H1 (cell line): ENCODE data around the gene SPATS2L. TPM values are rescaled to one million over a fixed set of nuclear protein-coding genes. Genes with fewer than 3 reads are reported as not detected.

ENCODE experiments used
- CTCF ChIA-PET: fragments of 300-600 bp; sonication (Branson Sonifier 250); formaldehyde crosslinking; loops from one replicate; lab custom pipeline; 2021; ENCODE audit not compliant: partially characterized antibody; lab: Charles Lee
- POLR2A ChIA-PET: fragments of 300-600 bp; sonication (Branson Sonifier 250); formaldehyde crosslinking; loops from one replicate; lab custom pipeline; 2021; ENCODE audit warnings: inconsistent platforms; ENCODE audit not compliant: partially characterized antibody; lab: Charles Lee
- DNase-seq, 2 experiments: peaks; one replicate each; pipeline versions ENCODE4 v3.0.0 to v3.0.0-alpha.2; 2010 to 2022; ENCODE audit warnings: low spot score in 2 of 2, low read depth in 1 of 2, mixed read lengths in 1 of 2
- FAIRE-seq: peaks from 2 replicates; lab custom pipeline; 2011; peaks lifted over from hg19 to GRCh38; lab: Jason Lieb, UNC
- H2AFZ ChIP-seq: 2 replicates; pipeline ENCODE4 v1.8.1; 2012; ENCODE audit warnings: low read length, inconsistent platforms
- H2AK5ac ChIP-seq: 2 replicates; pipeline ENCODE4 v1.6.1; 2013; ENCODE audit warnings: low read depth, low read length
- H2BK120ac ChIP-seq: replicated peaks from 2 replicates; pipeline ENCODE3; 2013; ENCODE audit warnings: low read depth, low read length, inconsistent platforms
- H2BK12ac ChIP-seq: 2 replicates; pipeline ENCODE4 v1.6.1; 2013; ENCODE audit warnings: low read depth, low read length
- H2BK15ac ChIP-seq: 2 replicates; pipeline ENCODE4 v1.6.1; 2013; ENCODE audit warnings: low read length
- H2BK20ac ChIP-seq: 2 replicates; pipeline ENCODE4 v1.6.1; 2013; ENCODE audit warnings: low read length
- H2BK5ac ChIP-seq: 2 replicates; pipeline ENCODE4 v1.6.1; 2013; ENCODE audit warnings: low read depth, low read length
- H3K14ac ChIP-seq: 2 replicates; pipeline ENCODE4 v1.6.1; 2013; ENCODE audit warnings: inconsistent platforms; ENCODE audit not compliant: insufficient read length
- H3K18ac ChIP-seq: 2 replicates; pipeline ENCODE4 v1.6.1; 2013; ENCODE audit warnings: low read length; ENCODE audit errors: extremely low read depth
- H3K23ac ChIP-seq: 2 replicates; pipeline ENCODE4 v1.6.1; 2013; ENCODE audit warnings: inconsistent platforms; ENCODE audit not compliant: insufficient read length
- H3K23me2 ChIP-seq: 2 replicates; pipeline ENCODE4 v1.6.1; 2013; ENCODE audit warnings: low read depth, low read length
- H3K27ac ChIP-seq: 2 replicates; pipeline ENCODE4 v1.6.1; 2011; ENCODE audit warnings: low read depth, low read length, inconsistent platforms
- H3K27me3 ChIP-seq, 4 experiments: replicated peaks in 1 of 4; 1 replicate in 1 of 4; 2 replicates in 3 of 4; pipeline versions ENCODE4 v1.6.1 to v1.8.1; 2011 to 2013; ENCODE audit warnings: low read length in 3 of 4, mild to moderate bottlenecking in 3 of 4, inconsistent platforms in 2 of 4, mixed read lengths in 2 of 4, moderate library complexity in 1 of 4; ENCODE audit not compliant: control insufficient read depth in 3 of 4, insufficient read depth in 3 of 4; ENCODE audit errors: extremely low read depth in 1 of 4
- H3K36me3 ChIP-seq, 4 experiments: 2 replicates each; pipeline versions ENCODE4 v1.6.1 to v1.8.1; 2011 to 2013; ENCODE audit warnings: mild to moderate bottlenecking in 4 of 4, low read length in 3 of 4, moderate library complexity in 2 of 4, control low read depth in 1 of 4, inconsistent platforms in 1 of 4; ENCODE audit not compliant: insufficient read depth in 4 of 4, control insufficient read depth in 2 of 4
- H3K4ac ChIP-seq: replicated peaks from 2 replicates; pipeline ENCODE3; 2013; ENCODE audit warnings: low read length, low read depth, mixed read lengths, inconsistent platforms; ENCODE audit not compliant: insufficient read length
- H3K4me1 ChIP-seq, 4 experiments: replicated peaks in 1 of 4; 1 replicate in 1 of 4; 2 replicates in 3 of 4; pipeline versions ENCODE4 v1.6.1 to v1.8.1; 2011 to 2013; ENCODE audit warnings: low read length in 3 of 4, inconsistent platforms in 2 of 4, mixed read lengths in 1 of 4; ENCODE audit not compliant: insufficient read depth in 4 of 4, control insufficient read depth in 3 of 4
- H3K4me2 ChIP-seq, 2 experiments: 2 replicates each; pipeline versions ENCODE4 v1.6.1 to v1.8.1; 2011 to 2013; ENCODE audit warnings: low read depth in 2 of 2, low read length in 2 of 2, control low read depth in 1 of 2, inconsistent platforms in 1 of 2, mild to moderate bottlenecking in 1 of 2; ENCODE audit not compliant: insufficient read depth in 1 of 2
- H3K4me3 ChIP-seq, 4 experiments: fragments of 200-600, 300-600 bp in 1 of 4; sonication (generic), shearing (Covaris generic), sonication (Bioruptor Twin) in 1 of 4; 2 replicates each; pipeline versions ENCODE4 v1.5.1 to v1.8.1; 2011 to 2016; ENCODE audit warnings: low read length in 4 of 4, low read depth in 3 of 4, control low read depth in 2 of 4, inconsistent platforms in 2 of 4, mild to moderate bottlenecking in 2 of 4, mixed read lengths in 1 of 4, moderate library complexity in 1 of 4; ENCODE audit not compliant: insufficient read depth in 2 of 4; ENCODE audit errors: extremely low read depth in 1 of 4
- H3K56ac ChIP-seq: replicated peaks from 2 replicates; pipeline ENCODE3; 2013; ENCODE audit warnings: low read depth, mild to moderate bottlenecking, mixed read lengths, low read length, inconsistent platforms; ENCODE audit not compliant: insufficient read length
- H3K79me1 ChIP-seq: 2 replicates; pipeline ENCODE4 v1.6.1; 2013; ENCODE audit warnings: low read depth, low read length, control low read depth
- H3K79me2 ChIP-seq, 2 experiments: 2 replicates each; pipeline versions ENCODE4 v1.6.1 to v1.8.1; 2012 to 2013; ENCODE audit warnings: low read length in 2 of 2, mild to moderate bottlenecking in 2 of 2, inconsistent platforms in 1 of 2; ENCODE audit not compliant: insufficient read depth in 2 of 2, control insufficient read depth in 1 of 2
- H3K9ac ChIP-seq, 4 experiments: replicated peaks in 1 of 4; 1 replicate in 1 of 4; 2 replicates in 3 of 4; pipeline versions ENCODE4 v1.6.1 to v1.8.1; 2011 to 2013; ENCODE audit warnings: low read depth in 3 of 4, low read length in 3 of 4, control low read depth in 2 of 4, mild to moderate bottlenecking in 2 of 4, moderate library complexity in 2 of 4, inconsistent platforms in 1 of 4; ENCODE audit errors: extremely low read depth in 1 of 4
- H3K9me3 ChIP-seq, 2 experiments: 2 replicates each; pipeline versions ENCODE4 v1.6.1 to v1.8.1; 2012 to 2013; ENCODE audit warnings: mild to moderate bottlenecking in 2 of 2, moderate library complexity in 2 of 2, control low read depth in 1 of 2, inconsistent platforms in 1 of 2, low read depth in 1 of 2, low read length in 1 of 2, mixed read lengths in 1 of 2; ENCODE audit not compliant: insufficient read depth in 2 of 2
- H4K20me1 ChIP-seq, 2 experiments: replicated peaks in 1 of 2; 2 replicates each; pipeline versions ENCODE3 to v1.8.1; 2011 to 2013; ENCODE audit warnings: inconsistent platforms in 2 of 2, low read length in 2 of 2, mild to moderate bottlenecking in 1 of 2; ENCODE audit not compliant: insufficient read depth in 2 of 2, control insufficient read depth in 1 of 2
- H4K5ac ChIP-seq: 2 replicates; pipeline ENCODE4 v1.6.1; 2013; ENCODE audit warnings: low read length, low read depth, mixed read lengths, inconsistent platforms; ENCODE audit not compliant: insufficient read length
- H4K8ac ChIP-seq: 2 replicates; pipeline ENCODE4 v1.8.0; 2013; ENCODE audit warnings: mild to moderate bottlenecking, moderate library complexity, low read length, inconsistent platforms; ENCODE audit not compliant: insufficient read depth; ENCODE audit errors: extremely low read depth
- H4K91ac ChIP-seq: replicated peaks from 2 replicates; pipeline ENCODE3; 2013; ENCODE audit warnings: low read length, mixed read lengths, inconsistent platforms; ENCODE audit not compliant: insufficient read length
- ASH2L ChIP-seq: fragments of 200-600, 300-600 bp; sonication (generic); IDR thresholded peaks from one replicate; pipeline ENCODE4 v1.7.1; 2017; ENCODE audit warnings: low read length
- BACH1 ChIP-seq: IDR thresholded peaks from 2 replicates; pipeline ENCODE4 v1.6.1; 2012; ENCODE audit warnings: low read length, improper control_type of control experiment
- CBX8 ChIP-seq: fragments of 300-800, 300-1000 bp; sonication (generic); IDR thresholded peaks from 2 replicates; pipeline ENCODE4 v1.7.1; 2016; ENCODE audit warnings: low read depth, low read length, borderline replicate concordance
- CHD1 ChIP-seq: IDR thresholded peaks from 2 replicates; pipeline ENCODE4 v1.6.1; 2012; ENCODE audit warnings: low read depth, low read length, improper control_type of control experiment
- EGR1 ChIP-seq: IDR thresholded peaks from 2 replicates; pipeline ENCODE4 v1.6.1; 2011; ENCODE audit warnings: low read depth, low read length, borderline replicate concordance
- FOSL1 ChIP-seq: IDR thresholded peaks from 2 replicates; pipeline ENCODE4 v1.6.1; 2011; ENCODE audit warnings: mild to moderate bottlenecking, low read depth, low read length, moderate library complexity; ENCODE audit not compliant: insufficient read depth
- HDAC2 ChIP-seq, 2 experiments: fragments of 300-600 bp in 1 of 2; sonication (generic) in 1 of 2; IDR thresholded peaks; 2 replicates each; pipeline ENCODE4 v1.6.1; 2011 to 2012; ENCODE audit warnings: low read depth in 2 of 2, low read length in 2 of 2, mild to moderate bottlenecking in 2 of 2, moderate library complexity in 2 of 2, borderline replicate concordance in 1 of 2, inconsistent platforms in 1 of 2
- POLR2A ChIP-seq, 2 experiments: IDR thresholded peaks; 1 replicate in 1 of 2; 2 replicates in 1 of 2; pipeline ENCODE4 v1.6.1; 2011; ENCODE audit warnings: low read depth in 2 of 2, low read length in 2 of 2, mild to moderate bottlenecking in 2 of 2; ENCODE audit errors: control extremely low read depth in 1 of 2
- POLR2AphosphoS5 ChIP-seq: IDR thresholded peaks from 2 replicates; pipeline ENCODE4 v1.6.1; 2011; ENCODE audit warnings: low read depth, low read length
- SIRT6 ChIP-seq: IDR thresholded peaks from one replicate; pipeline ENCODE4 v1.7.1; 2012; ENCODE audit warnings: low read length, inconsistent platforms
- SP4 ChIP-seq: IDR thresholded peaks from 2 replicates; pipeline ENCODE4 v1.6.1; 2012; ENCODE audit warnings: low read length, inconsistent platforms
- YY1 ChIP-seq: IDR thresholded peaks from 2 replicates; pipeline ENCODE4 v1.6.1; 2011; ENCODE audit warnings: low read depth, mild to moderate bottlenecking, low read length
- WGBS, 2 experiments: shearing (Covaris generic) in 1 of 2; methylation state at CpG; one replicate each; pipeline versions ENCODE4 v1.1.6 to v1.1.7; 2013 to 2015; ENCODE audit warnings: low lambda C conversion rate in 2 of 2, mixed read lengths in 2 of 2, inconsistent platforms in 1 of 2, low coverage in 1 of 2, missing lambda C conversion rate in 1 of 2; ENCODE audit not compliant: insufficient replicate concordance in 2 of 2, insufficient coverage in 1 of 2, insufficient read length in 1 of 2; ENCODE audit errors: extremely low coverage in 1 of 2, missing lambda C conversion rate in 1 of 2; 5-methylcytosine and 5-hydroxymethylcytosine counted together
- polyA plus RNA-seq, 7 experiments: library from polyadenylated mRNA; depleted of rRNA in 3 of 7; stranded (reverse) in 5 of 7; unstranded in 2 of 7; fragments of >200 nt in 5 of 7; fragments of 200-250 nt in 2 of 7; gene quantifications; 1 replicate in 5 of 7; 2 replicates in 1 of 7; 4 replicates in 1 of 7; pipeline versions ENCODE4 v1.2.1 to v1.2.3, GENCODE V29; 2011 to 2013; ENCODE audit warnings: missing spikeins in 2 of 7, mixed read lengths in 2 of 7
- total RNA-seq: library from RNA; stranded (reverse); fragmentation: NEBNext Ultra II Directional; extraction: Animal tissue kit (Norgen Biotek cat#: 25700); gene quantifications from 2 replicates; pipeline ENCODE4 v1.2.1, GENCODE V29; 2021

Gene SPATS2L
- total and polyA plus RNA-seq, 2 of the 8 experiments (the other 6 are each of a cell fraction or from before 2014, with no cell fraction given) = 67.3 to 189 TPM

DNA sequence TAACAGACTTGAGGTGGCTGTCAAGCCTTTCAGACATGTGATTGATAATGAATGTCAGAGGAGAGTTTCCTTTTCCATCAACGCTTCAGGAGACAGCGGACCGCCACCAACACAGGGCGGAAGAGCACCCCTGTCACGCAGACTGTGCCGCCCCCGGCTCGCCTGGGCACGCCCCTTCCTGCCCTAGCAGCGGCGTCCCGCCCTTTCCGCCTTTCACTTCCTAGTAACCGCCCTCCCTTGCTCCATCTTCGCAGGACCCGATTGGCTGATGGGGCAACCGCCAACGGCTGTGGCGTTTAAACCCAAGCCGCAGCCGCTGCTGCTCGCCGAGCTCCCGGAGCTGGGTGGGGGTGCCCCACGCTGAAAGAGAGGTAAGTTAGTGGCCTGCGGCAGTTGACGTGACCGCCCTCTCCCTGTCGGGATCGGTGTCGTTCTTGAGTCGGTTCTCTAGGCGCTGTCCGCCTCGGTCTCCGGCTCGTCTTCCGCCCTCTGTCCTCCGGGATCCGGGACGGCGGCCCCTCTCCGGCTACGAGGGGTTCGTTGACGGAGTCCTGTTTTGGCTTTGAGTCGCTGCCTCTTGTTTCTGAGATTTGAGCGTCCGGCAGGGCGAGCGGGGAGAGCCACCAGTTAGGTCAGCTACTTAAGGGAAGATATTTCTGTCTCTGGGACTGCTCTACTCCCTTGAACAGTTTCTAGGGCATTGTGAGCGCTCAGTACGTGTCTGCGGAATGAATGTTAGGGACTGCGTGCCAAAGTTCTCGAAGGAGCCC lies 219.6 kb downstream of the SPATS2L start, which contains the start of gene SGO2:
Gene SGO2 (plus strand): TSS at position 326 of the 770 bp plus-strand sequence. CDS start 6,769 bp downstream, outside the sequence.
- H3K79me2 ChIP-seq = peaks cover 0 to 45% of the 10 kb centered on the region in 2 experiments; a peak in 2 of 4 replicates
- H3K4me1 ChIP-seq = peaks cover 0 to 3% (median 1%) of the 10 kb centered on the region in 4 experiments; a peak in 5 of 7 replicates
- H2AK5ac ChIP-seq = no peak within 1 kb of the TSS
- peak within 1 kb of the TSS; percentile 68 to 82 (median 80) for H3K4me3 ChIP-seq
- peaks cover 7% of the 10 kb centered on the region for H3K23me2 ChIP-seq
- peak; percentile 77 to 89 for DNase-seq
- H3K79me1 ChIP-seq = peaks cover 2% of the 10 kb centered on the region; the same call in 1 of the 2 replicates
- H3K27ac ChIP-seq = no peak within 1 kb of the TSS
- H3K18ac ChIP-seq = no peak within 1 kb of the TSS; the same call in 1 of the 2 replicates
- no peak within 1 kb of the TSS for H3K23ac ChIP-seq
- H4K91ac ChIP-seq = no peak within 1 kb of the TSS
- H3K4ac ChIP-seq = no peak within 1 kb of the TSS
- peak within 1 kb of the TSS; percentile 23 for H4K8ac ChIP-seq
- peak within 1 kb of the TSS; percentile 82 to 93 for H3K4me2 ChIP-seq
- H2BK20ac ChIP-seq = no peak within 1 kb of the TSS
- H3K9me3 ChIP-seq = no peaks in the 10 kb centered on the region
- peak within 1 kb of the TSS; percentile 40; the same call in 1 of the 2 replicates for H2BK5ac ChIP-seq
- ChIA-PET CTCF (interaction anchor here (0.7 to 2.1 kb wide), 7 partner anchors 15 to 553 kb away, joined by 3 to 10 read pairs (median 3); no protein-coding TSS in a partner anchor), POLR2A (interaction anchor here (0.5 to 2.5 kb wide), 7 partner anchors 13 to 1188 kb away, joined by 3 to 6 read pairs (median 4); partner anchors contain the start of genes CLK1 and KCTD18)
- peak within 1 kb of the TSS; percentile 15 to 64 (median 43); a peak in 6 of 7 replicates for H3K9ac ChIP-seq
- H4K20me1 ChIP-seq = peaks cover 0 to 3% of the 10 kb centered on the region in 2 experiments
- H3K27me3 ChIP-seq = peaks cover 0 to 5% (median 1%) of the 10 kb centered on the region in 4 experiments; a peak in 3 of 7 replicates
- no peak within 1 kb of the TSS for H4K5ac ChIP-seq
- FAIRE-seq = peak; percentile 86
- H3K14ac ChIP-seq = no peak within 1 kb of the TSS
- no peak within 1 kb of the TSS for H2BK12ac ChIP-seq
- no peak within 1 kb of the TSS for H2BK15ac ChIP-seq
- H2AFZ ChIP-seq = peak within 1 kb of the TSS; percentile 97
- 1% methylated on average over 56 of the region's 56 CpGs; no CpG with 5 or more reads in 1 of the 2 experiments for WGBS, 2 experiments
- no peaks in the 10 kb centered on the region for H3K36me3 ChIP-seq
- H3K56ac ChIP-seq = peak within 1 kb of the TSS; percentile 52
- H2BK120ac ChIP-seq = no peak within 1 kb of the TSS
- TF ChIP-seq FOSL1 (no peak), POLR2A (IDR thresholded peaks at IDR 0.05; ENCODE audit: control extremely low read depth in 1 of 2, low read depth in 2 of 2, low read length in 2 of 2) (no peak), SP4 (0 out of 2 replicates have a peak, but pooled peaks have one; percentile 35), SIRT6 (no peak), EGR1 (peak; percentile 85), CBX8 (no peak), YY1 (no peak), HDAC2 (IDR thresholded peaks at IDR 0.05; ENCODE audit: borderline replicate concordance in 1 of 2, low read depth in 2 of 2, low read length in 2 of 2) (peak in 1 of 2 experiments; percentile 98; a peak in 1 of 4 replicates), CHD1 (0 out of 2 replicates have a peak, but pooled peaks have one; percentile 40), ASH2L (peak; percentile 89), POLR2AphosphoS5 (no peak; the same call in 1 of the 2 replicates), BACH1 (no peak)
